B cell (primary cell): ENCODE measurements around the gene SCGB1D4. TPM values are rescaled to one million over a fixed set of nuclear protein-coding genes. Genes with fewer than 3 reads are reported as not detected.

Source experiments
- ATAC-seq: fragments of 200-7000 bp; cut with Tn5 transposase; one replicate; pipeline ENCODE4 v1.10.0; 2021; ENCODE audit warnings: low read depth, mild to moderate bottlenecking, moderate number of reproducible peaks, moderate library complexity
- CTCF ChIA-PET: fragments of 350-600 bp; sonication (Branson Sonifier 250); formaldehyde crosslinking; loops from one replicate; lab custom pipeline; 2021; ENCODE audit warnings: antibody characterized with exemption, inconsistent platforms; lab: Charles Lee
- POLR2A ChIA-PET: fragments of 350-600 bp; sonication (Branson Sonifier 250); formaldehyde crosslinking; loops from one replicate; lab custom pipeline; 2021; ENCODE audit warnings: antibody characterized with exemption; lab: Charles Lee
- DNase-seq: peaks from one replicate; pipeline ENCODE4 v3.0.0; 2013
- H2AFZ ChIP-seq: 2 replicates; pipeline ENCODE4 v1.6.1; 2012; ENCODE audit warnings: mild to moderate bottlenecking, low read depth, low read length; ENCODE audit not compliant: insufficient read depth, poor library complexity, severe bottlenecking
- H3K27ac ChIP-seq, 2 donors: 1 replicate in 1 of 2; 2 replicates in 1 of 2; pipeline ENCODE4 v1.5.1; 2012 to 2013; ENCODE audit warnings: low read length in 2 of 2, mild to moderate bottlenecking in 2 of 2, moderate library complexity in 1 of 2
- H3K27me3 ChIP-seq, 4 experiments: fragments of 200-600 bp in 1 of 4; sonication (generic) in 1 of 4; replicated peaks in 1 of 4; 1 replicate in 2 of 4; 2 replicates in 2 of 4; pipeline versions ENCODE4 v1.6.1 to v1.7.0; 2013 to 2016; ENCODE audit warnings: low read length in 3 of 4, mild to moderate bottlenecking in 2 of 4, mixed read lengths in 1 of 4, moderate library complexity in 1 of 4; ENCODE audit not compliant: insufficient read depth in 4 of 4, control insufficient read depth in 3 of 4; ENCODE audit errors: control extremely low read depth in 1 of 4
- H3K36me3 ChIP-seq, 2 experiments: replicated peaks in 1 of 2; 1 replicate in 1 of 2; 2 replicates in 1 of 2; pipeline versions ENCODE4 v1.6.1 to v1.7.1; 2013; ENCODE audit warnings: low read length in 1 of 2; ENCODE audit not compliant: insufficient read depth in 2 of 2, control insufficient read depth in 1 of 2; ENCODE audit errors: control extremely low read depth in 1 of 2, extremely low read depth in 1 of 2
- H3K4me1 ChIP-seq, 2 donors: fragments of 200-600 bp in 1 of 2; sonication (generic) in 1 of 2; 1 replicate in 1 of 2; 2 replicates in 1 of 2; pipeline versions ENCODE4 v1.5.1 to v1.6.1; 2013 to 2017; ENCODE audit warnings: low read length in 2 of 2; ENCODE audit not compliant: control insufficient read depth in 2 of 2, insufficient read depth in 2 of 2
- H3K4me2 ChIP-seq: replicated peaks from 2 replicates; pipeline ENCODE3; 2012; ENCODE audit warnings: mild to moderate bottlenecking, low read depth, low read length; ENCODE audit not compliant: poor library complexity, severe bottlenecking
- H3K4me3 ChIP-seq, 5 experiments: fragments of 200-600 bp in 1 of 5; sonication (generic) in 1 of 5; 1 replicate in 3 of 5; 2 replicates in 2 of 5; pipeline versions ENCODE4 v1.5.1 to v1.7.0; 2011 to 2016; ENCODE audit warnings: low read length in 4 of 5, mild to moderate bottlenecking in 4 of 5, low read depth in 2 of 5, control low read depth in 1 of 5, moderate library complexity in 1 of 5; ENCODE audit not compliant: insufficient read depth in 1 of 5; ENCODE audit errors: control extremely low read depth in 1 of 5, extremely low read depth in 1 of 5
- H3K79me2 ChIP-seq: fragments of 200-600 bp; sonication (generic); one replicate; pipeline ENCODE4 v1.6.0; 2016; ENCODE audit warnings: low read length; ENCODE audit not compliant: control insufficient read depth, insufficient read depth
- H3K9ac ChIP-seq: fragments of 200-600 bp; sonication (generic); 2 replicates; pipeline ENCODE4 v1.6.1; 2017; ENCODE audit warnings: mild to moderate bottlenecking, low read length, moderate library complexity
- H3K9me3 ChIP-seq, 3 donors: one replicate each; pipeline versions ENCODE4 v1.6.1 to v1.7.1; 2013; ENCODE audit warnings: low read length in 2 of 3; ENCODE audit not compliant: control insufficient read depth in 2 of 3, insufficient read depth in 1 of 3; ENCODE audit errors: control extremely low read depth in 1 of 3
- H4K20me1 ChIP-seq: 2 replicates; pipeline ENCODE4 v1.6.0; 2012; ENCODE audit warnings: mild to moderate bottlenecking, low read length; ENCODE audit not compliant: insufficient read depth, control insufficient read depth, poor library complexity, severe bottlenecking
- H3K27ac Mint-ChIP-seq: one replicate; pipeline ENCODE4 v1.8.0; 2021; ENCODE audit warnings: mixed read lengths
- H3K27me3 Mint-ChIP-seq: one replicate; pipeline ENCODE4 v1.8.0; 2021; ENCODE audit warnings: mixed read lengths
- H3K4me1 Mint-ChIP-seq: one replicate; pipeline ENCODE4 v1.8.0; 2021; ENCODE audit warnings: mixed read lengths
- H3K4me3 Mint-ChIP-seq: one replicate; pipeline ENCODE4 v1.8.0; 2021; ENCODE audit warnings: mixed read lengths
- H3K9me3 Mint-ChIP-seq: one replicate; pipeline ENCODE4 v1.8.0; 2022; ENCODE audit warnings: mixed read lengths; ENCODE audit not compliant: insufficient read depth
- EZH2 ChIP-seq: IDR thresholded peaks from 2 replicates; pipeline ENCODE4 v1.6.1; 2012; ENCODE audit warnings: borderline replicate concordance, low read depth, mild to moderate bottlenecking, moderate library complexity, low read length; ENCODE audit not compliant: insufficient read depth, poor library complexity, severe bottlenecking
- WGBS: methylation state at CpG from one replicate; pipeline ENCODE4 v1.1.5; 2013; ENCODE audit warnings: missing lambda C conversion rate; ENCODE audit not compliant: insufficient coverage; 5-methylcytosine and 5-hydroxymethylcytosine counted together
- intact Hi-C: fragments of 100-400 bp; cut with micrococcal nuclease; formaldehyde crosslinking; loops from one replicate; pipeline ENCODE4 v1.10.0; 2022
- polyA plus RNA-seq: library from polyadenylated mRNA; depleted of rRNA; stranded (reverse); fragments of >200 nt; gene quantifications from 2 replicates; pipeline ENCODE4 v1.2.3, GENCODE V29; 2012
- total RNA-seq, 2 donors: library from RNA; stranded (reverse); fragments of 120-200 nt in 1 of 2; gene quantifications; 1 replicate in 1 of 2; 2 replicates in 1 of 2; pipeline versions ENCODE4 v1.2.3 to v1.2.4, GENCODE V29; 2013 to 2022
- TF ChIP-seq, protein P1 (sequence below): fragments of 200-600 bp; IDR thresholded peaks from one replicate; pipeline ENCODE4 v1.8.0; 2022; ENCODE audit warnings: antibody characterized with exemption, mild to moderate bottlenecking

SCGB1D4 gene
- total and polyA plus RNA-seq, 2 donors (not counting 1 experiment from before 2014, with no cell fraction given) = not detected

DNA sequence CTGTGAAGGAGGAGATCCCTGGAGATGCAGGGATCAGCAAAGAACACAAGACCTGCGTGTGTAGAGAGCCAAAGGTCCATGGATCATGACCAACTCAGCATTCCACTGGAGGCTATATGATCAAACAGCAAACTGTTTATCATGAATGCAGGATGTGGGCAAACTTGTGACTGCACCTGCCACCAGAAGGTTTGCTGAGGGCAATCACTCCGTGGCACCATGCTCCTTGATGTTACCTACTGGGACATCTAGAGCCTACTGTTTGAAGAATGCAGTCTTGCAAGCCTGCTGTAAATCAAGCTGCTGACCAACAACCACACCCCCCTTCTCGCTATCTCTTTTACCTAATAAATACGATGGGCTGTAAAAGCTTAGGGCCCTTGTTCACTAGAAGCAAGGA lies 47.2 kb downstream of the SCGB1D4 start:
- no peak for DNase-seq
- WGBS = 69% methylated on average over 3 of the region's 4 CpGs
- intact Hi-C loops = no loop called here
- peaks cover 31% of the 10 kb centered on the region for H3K9me3 Mint-ChIP-seq
- no peak overlapping the region for H3K4me2 ChIP-seq
- no peak overlapping the region for H3K27ac Mint-ChIP-seq
- H2AFZ ChIP-seq = no peak overlapping the region
- H3K4me3 Mint-ChIP-seq = no peak overlapping the region
- no peaks in the 10 kb centered on the region for H4K20me1 ChIP-seq
- POLR2A ChIA-PET = no interaction called here
- CTCF ChIA-PET = no interaction called here
- no peak for TF ChIP-seq EZH2
- TF ChIP-seq, protein P1, sequence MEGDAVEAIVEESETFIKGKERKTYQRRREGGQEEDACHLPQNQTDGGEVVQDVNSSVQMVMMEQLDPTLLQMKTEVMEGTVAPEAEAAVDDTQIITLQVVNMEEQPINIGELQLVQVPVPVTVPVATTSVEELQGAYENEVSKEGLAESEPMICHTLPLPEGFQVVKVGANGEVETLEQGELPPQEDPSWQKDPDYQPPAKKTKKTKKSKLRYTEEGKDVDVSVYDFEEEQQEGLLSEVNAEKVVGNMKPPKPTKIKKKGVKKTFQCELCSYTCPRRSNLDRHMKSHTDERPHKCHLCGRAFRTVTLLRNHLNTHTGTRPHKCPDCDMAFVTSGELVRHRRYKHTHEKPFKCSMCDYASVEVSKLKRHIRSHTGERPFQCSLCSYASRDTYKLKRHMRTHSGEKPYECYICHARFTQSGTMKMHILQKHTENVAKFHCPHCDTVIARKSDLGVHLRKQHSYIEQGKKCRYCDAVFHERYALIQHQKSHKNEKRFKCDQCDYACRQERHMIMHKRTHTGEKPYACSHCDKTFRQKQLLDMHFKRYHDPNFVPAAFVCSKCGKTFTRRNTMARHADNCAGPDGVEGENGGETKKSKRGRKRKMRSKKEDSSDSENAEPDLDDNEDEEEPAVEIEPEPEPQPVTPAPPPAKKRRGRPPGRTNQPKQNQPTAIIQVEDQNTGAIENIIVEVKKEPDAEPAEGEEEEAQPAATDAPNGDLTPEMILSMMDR = no peak
- H3K27me3 Mint-ChIP-seq = peaks cover 35% of the 10 kb centered on the region
- no peak for ATAC-seq
- H3K79me2 ChIP-seq = no peaks in the 10 kb centered on the region
- peaks cover 4 to 37% (median 14%) of the 10 kb centered on the region in 3 donors for H3K9me3 ChIP-seq
- H3K4me3 ChIP-seq = no peak overlapping the region
- no peaks in the 10 kb centered on the region for H3K36me3 ChIP-seq
- H3K4me1 Mint-ChIP-seq = no peaks in the 10 kb centered on the region
- H3K4me1 ChIP-seq = no peaks in the 10 kb centered on the region
- H3K27ac ChIP-seq = no peak overlapping the region
- H3K9ac ChIP-seq = no peak overlapping the region
- H3K27me3 ChIP-seq = peaks cover 0 to 5% (median 0%) of the 10 kb centered on the region in 4 experiments

Other genes with a start within 250 kb of the SCGB1D4 start
- 34.0 and 37.8 TPM in 2 replicates for gene INCENP, start 175.1 kb downstream of the SCGB1D4 start, total RNA-seq
- 8.9 and 9.1 TPM in 2 replicates for gene INCENP, start 175.1 kb downstream of the SCGB1D4 start, polyA plus RNA-seq
- gene SCGB1D1, start 108.9 kb downstream of the SCGB1D4 start, total RNA-seq = not detected in 2 replicates
- gene SCGB1D1, start 108.9 kb downstream of the SCGB1D4 start, polyA plus RNA-seq = not detected in 2 replicates
- gene SCGB2A1, start 90.4 kb downstream of the SCGB1D4 start, total RNA-seq = not detected in 2 replicates
- not detected in 2 replicates for gene SCGB2A1, start 90.4 kb downstream of the SCGB1D4 start, polyA plus RNA-seq
- not detected in 2 replicates for gene SCGB1D2, start 56.8 kb downstream of the SCGB1D4 start, total RNA-seq
- gene SCGB1D2, start 56.8 kb downstream of the SCGB1D4 start, polyA plus RNA-seq = not detected in 2 replicates
- gene SCGB2A2, start 28.9 kb downstream of the SCGB1D4 start, total RNA-seq = not detected in 2 replicates
- not detected in 2 replicates for gene SCGB2A2, start 28.9 kb downstream of the SCGB1D4 start, polyA plus RNA-seq
- gene ASRGL1, start 38.4 kb upstream of the SCGB1D4 start, total RNA-seq = 0.49 and 1.1 TPM in 2 replicates
- gene ASRGL1, start 38.4 kb upstream of the SCGB1D4 start, polyA plus RNA-seq = 1.3 and 9.1 TPM in 2 replicates
- not detected in 2 replicates for gene SCGB1A1, start 120.0 kb upstream of the SCGB1D4 start, total RNA-seq
- gene SCGB1A1, start 120.0 kb upstream of the SCGB1D4 start, polyA plus RNA-seq = not detected in 2 replicates
- 228 and 229 TPM in 2 replicates for gene AHNAK, start 247.7 kb upstream of the SCGB1D4 start, total RNA-seq
- 58.1 and 63.7 TPM in 2 replicates for gene AHNAK, start 247.7 kb upstream of the SCGB1D4 start, polyA plus RNA-seq